WERI-Rb-1 (cell line): ENCODE data around the gene CYP27C1.

Experiments used
- DNase-seq: peaks from one replicate; pipeline ENCODE4 v3.0.0-alpha.2; 2020
- H3K27ac ChIP-seq: fragments of 250-450 bp; sonication (Bioruptor Pico); 2 replicates; pipeline ENCODE4 v1.5.1; 2020; ENCODE audit warnings: mild to moderate bottlenecking, moderate library complexity
- H3K27me3 ChIP-seq: fragments of 250-450 bp; sonication (Bioruptor Pico); 2 replicates; pipeline ENCODE4 v1.5.1; 2021; ENCODE audit warnings: mild to moderate bottlenecking, low read depth, moderate library complexity; ENCODE audit not compliant: insufficient read depth, severe bottlenecking
- H3K36me3 ChIP-seq: fragments of 250-450 bp; sonication (Bioruptor Pico); 2 replicates; pipeline ENCODE4 v1.5.1; 2020; ENCODE audit warnings: mild to moderate bottlenecking, moderate library complexity
- H3K4me3 ChIP-seq: 2 replicates; pipeline ENCODE4 v1.5.1; 2011; ENCODE audit warnings: low read depth, mild to moderate bottlenecking, control low read depth, low read length
- H3K9me3 ChIP-seq: fragments of 250-450 bp; sonication (Bioruptor Pico); 2 replicates; pipeline ENCODE4 v1.5.1; 2021; ENCODE audit warnings: mild to moderate bottlenecking, moderate library complexity; ENCODE audit not compliant: severe bottlenecking
- CTCF ChIP-seq: IDR thresholded peaks from 2 replicates; pipeline ENCODE4 v1.5.1; 2011; ENCODE audit warnings: low read depth, mild to moderate bottlenecking, control low read depth, inconsistent platforms, low read length

CYP27C1 gene

GRCh38 chr2:127185093-127185492 lies 35.0 kb downstream of the CYP27C1 start:
- TF ChIP-seq CTCF = no peak

GRCh38 chr2:127183771-127184170 lies 36.3 kb downstream of the CYP27C1 start:
- no peaks in the 10 kb centered on the region for H3K36me3 ChIP-seq
- no peaks in the 10 kb centered on the region for H3K27me3 ChIP-seq
- no peak for TF ChIP-seq CTCF
- no peak for DNase-seq
- no peak overlapping the region for H3K27ac ChIP-seq
- H3K9me3 ChIP-seq = peaks cover 3% of the 10 kb centered on the region
- no peak overlapping the region for H3K4me3 ChIP-seq

More at GRCh38 chr2:127185093-127185492, 35.0 kb downstream of the CYP27C1 start:
- Histone ChIP-seq H3K27ac (no peak overlapping the region), H3K4me3 (no peak overlapping the region), H3K27me3 (no peaks in the 10 kb centered on the region), H3K36me3 (no peaks in the 10 kb centered on the region), H3K9me3 (peaks cover 5% of the 10 kb centered on the region)
- no peak for DNase-seq

DNA sequence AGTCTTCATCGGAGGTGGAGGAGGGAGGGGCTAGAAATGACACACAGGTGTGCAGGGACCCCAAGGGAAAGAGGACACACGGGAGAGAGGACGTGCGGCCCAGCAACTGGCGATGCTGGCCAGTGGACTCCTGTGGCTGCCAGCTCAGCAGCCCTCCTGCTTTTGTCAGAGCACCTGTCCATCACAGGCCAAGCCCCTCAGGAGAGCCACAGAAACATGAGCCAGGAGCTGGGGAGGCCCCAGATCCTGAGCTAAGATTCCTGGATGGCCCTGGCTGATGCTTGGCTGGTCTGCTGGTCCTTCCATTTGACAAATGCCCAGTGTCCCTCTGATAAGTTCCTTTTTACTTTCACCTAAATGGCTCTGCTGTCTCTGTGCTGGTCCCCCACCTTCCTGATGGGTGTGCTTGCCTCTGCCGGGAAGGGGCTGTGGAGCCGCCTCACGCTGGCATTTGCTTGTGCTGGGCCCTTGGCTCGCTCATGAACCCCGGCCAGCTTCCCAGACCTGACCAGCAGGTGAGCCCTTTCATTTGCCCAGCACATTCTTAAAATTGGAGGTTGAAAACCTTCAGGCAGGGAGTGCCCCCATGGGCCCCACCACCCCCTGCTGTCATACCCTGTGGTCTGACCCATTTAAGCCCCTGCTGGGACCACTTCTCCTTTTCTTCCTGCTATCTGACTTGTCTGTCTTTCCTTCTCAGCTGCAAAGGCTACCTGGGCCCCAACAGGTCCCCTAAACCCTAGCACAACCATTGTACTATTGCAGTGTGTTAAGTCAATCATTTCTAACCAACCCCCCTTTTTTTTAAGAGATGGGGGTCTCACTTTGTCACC lies 37.3 kb downstream of the CYP27C1 start:
- no peak for DNase-seq
- Histone ChIP-seq H3K36me3 (no peaks in the 10 kb centered on the region), H3K27me3 (no peaks in the 10 kb centered on the region), H3K27ac (no peak overlapping the region), H3K9me3 (peaks cover 3% of the 10 kb centered on the region), H3K4me3 (no peak overlapping the region)
- TF ChIP-seq CTCF = no peak

DNA sequence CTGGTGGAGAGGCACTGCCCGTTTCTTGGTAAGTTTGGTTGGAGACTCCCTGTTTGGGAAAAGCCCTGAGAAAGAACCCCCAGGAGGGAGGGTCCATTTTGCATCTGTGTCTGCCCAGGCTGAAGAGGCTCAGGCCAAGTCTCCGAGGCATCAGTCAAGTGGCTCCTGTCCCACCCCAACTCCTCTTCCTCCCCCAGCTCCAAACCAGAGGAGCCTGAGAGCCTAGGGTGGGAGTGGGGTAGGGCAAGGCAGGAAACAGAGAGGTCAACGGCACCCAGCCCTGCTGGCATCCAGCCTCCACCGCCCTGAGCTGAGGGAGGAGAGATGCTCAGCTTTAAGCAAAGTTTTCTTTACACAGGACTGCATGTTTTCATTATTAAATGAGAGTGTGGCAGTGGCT lies 38.2 kb downstream of the CYP27C1 start:
- DNase-seq = no peak
- no peaks in the 10 kb centered on the region for H3K27me3 ChIP-seq
- H3K36me3 ChIP-seq = no peaks in the 10 kb centered on the region
- peaks cover 3% of the 10 kb centered on the region for H3K9me3 ChIP-seq
- TF ChIP-seq CTCF = no peak
- no peak overlapping the region for H3K4me3 ChIP-seq
- no peak overlapping the region for H3K27ac ChIP-seq

GRCh38 chr2:127179766-127180165 lies 40.3 kb downstream of the CYP27C1 start:
- no peaks in the 10 kb centered on the region for H3K27me3 ChIP-seq
- peaks cover 3% of the 10 kb centered on the region for H3K9me3 ChIP-seq
- H3K36me3 ChIP-seq = no peaks in the 10 kb centered on the region
- no peak for DNase-seq
- H3K27ac ChIP-seq = no peak overlapping the region
- no peak overlapping the region for H3K4me3 ChIP-seq
- TF ChIP-seq CTCF = no peak
